HG03571 (cell line): ENCODE data around the gene ZBTB22.
"Not testable (repeated sequence)": the region's sequence is repeated elsewhere in the genome, so short reads cannot be mapped to it uniquely, and the experiment has no call there.

Experiments used
- ATAC-seq: cut with Tn5 transposase; IDR thresholded peaks from one replicate; pipeline ENCODE4 v1.9.1; 2021; ENCODE audit not compliant: unreplicated experiment

The ZBTB22 gene

GRCh38 chr6:33317669-33318425 lies at the start of gene ZBTB22:
Gene ZBTB22 (minus strand): TSS chr6:33317744. CDS start chr6:33316916, 828 bp downstream.
- ATAC-seq = peak; percentile 36

DNA sequence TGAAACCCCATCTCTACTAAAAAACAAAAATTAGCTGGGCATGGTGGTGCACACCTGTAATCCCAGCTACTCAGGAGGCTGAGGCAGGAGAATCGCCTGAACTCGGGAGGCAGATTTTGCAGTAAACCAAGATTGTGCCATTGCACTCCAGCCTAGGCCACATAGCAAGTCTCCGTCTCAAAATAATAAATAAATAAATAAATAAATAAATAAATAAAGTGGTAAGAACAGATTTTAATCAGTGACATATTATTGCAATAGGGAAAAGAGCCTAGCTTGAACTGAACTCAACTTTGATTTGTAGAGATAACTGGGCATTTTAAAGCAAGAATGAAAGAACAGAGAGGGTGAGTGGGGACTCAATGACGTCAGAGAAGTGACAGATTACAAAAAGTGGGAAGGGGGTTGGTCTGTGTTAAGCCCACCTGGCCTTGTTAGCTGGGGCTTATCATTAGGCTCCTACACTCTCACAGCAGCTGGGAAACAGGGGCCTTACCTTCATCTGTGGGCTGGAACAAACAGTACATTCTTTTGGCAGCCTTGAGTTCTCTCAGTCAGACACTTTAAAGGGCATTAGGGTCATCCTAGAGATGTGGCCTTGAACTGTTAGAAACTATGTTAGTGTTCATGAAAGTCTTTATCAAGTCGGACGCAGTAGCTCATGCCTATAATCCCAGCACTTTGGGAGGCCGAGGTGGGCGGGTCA lies 49.6 kb upstream of the ZBTB22 start:
- no peak for ATAC-seq

DNA sequence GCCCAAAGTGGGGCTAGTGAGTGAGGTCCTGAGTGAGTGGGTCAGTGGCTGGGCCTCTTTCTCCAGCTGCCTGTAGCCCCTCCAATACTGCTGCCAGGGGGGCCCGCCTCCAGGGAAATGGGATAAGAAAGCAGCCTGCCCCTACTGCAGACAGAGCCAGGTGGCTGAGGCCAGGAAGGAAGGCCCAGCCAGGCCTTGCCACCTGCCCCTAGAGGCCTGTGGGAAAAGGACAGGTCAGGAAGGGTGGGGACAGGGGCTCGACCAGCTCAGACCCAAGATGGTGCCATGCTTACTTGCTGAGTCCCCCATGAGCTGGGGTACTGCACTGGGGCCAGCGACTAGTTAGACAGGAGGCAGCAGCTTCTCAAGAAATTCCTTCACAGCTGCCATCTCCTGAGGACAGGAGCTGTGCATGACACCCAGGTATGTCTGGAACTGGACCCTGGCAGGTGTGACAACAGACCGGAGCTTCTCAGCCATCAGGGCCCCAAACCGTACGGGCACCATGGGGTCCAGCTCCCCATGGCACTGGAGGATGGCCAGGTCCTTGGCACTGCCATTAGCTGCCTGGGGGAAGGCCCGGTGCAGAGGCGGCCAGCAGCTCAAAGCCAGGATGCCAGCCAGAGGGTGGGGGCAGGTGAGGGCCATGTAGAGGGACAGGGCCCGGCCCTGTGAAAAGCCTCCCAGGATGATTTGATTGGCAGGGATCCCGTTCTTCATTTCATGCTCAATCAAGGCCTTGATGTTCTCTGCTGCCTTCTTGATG lies 47.8 kb upstream of the ZBTB22 start:
- not testable (repeated sequence) for ATAC-seq

GRCh38 chr6:33364475-33365205 lies 47.1 kb upstream of the ZBTB22 start:
- not testable (repeated sequence) for ATAC-seq

DNA sequence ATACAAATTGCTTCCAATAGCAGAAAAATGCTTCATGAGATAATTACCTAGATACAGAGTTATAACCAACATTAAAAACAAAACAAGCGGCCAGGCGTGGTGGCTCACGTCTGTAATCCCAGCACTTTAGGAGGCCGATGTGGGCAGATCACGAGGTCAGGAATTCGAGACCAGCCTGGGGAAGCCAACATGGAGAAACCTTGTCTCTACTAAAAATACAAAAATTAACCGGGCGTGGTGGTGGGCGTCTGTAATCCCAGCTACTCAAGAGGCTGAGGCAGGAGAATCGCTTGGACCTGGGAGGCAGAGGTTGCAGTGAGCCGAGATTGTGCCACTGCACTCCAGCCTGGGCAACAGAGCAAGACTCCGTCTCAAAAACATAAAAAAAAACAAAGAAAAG lies 45.9 kb upstream of the ZBTB22 start:
- ATAC-seq = not testable (repeated sequence)

- no peak for ATAC-seq
Measured at GRCh38 chr6:33359331-33359730, 41.8 kb upstream of the ZBTB22 start.

DNA sequence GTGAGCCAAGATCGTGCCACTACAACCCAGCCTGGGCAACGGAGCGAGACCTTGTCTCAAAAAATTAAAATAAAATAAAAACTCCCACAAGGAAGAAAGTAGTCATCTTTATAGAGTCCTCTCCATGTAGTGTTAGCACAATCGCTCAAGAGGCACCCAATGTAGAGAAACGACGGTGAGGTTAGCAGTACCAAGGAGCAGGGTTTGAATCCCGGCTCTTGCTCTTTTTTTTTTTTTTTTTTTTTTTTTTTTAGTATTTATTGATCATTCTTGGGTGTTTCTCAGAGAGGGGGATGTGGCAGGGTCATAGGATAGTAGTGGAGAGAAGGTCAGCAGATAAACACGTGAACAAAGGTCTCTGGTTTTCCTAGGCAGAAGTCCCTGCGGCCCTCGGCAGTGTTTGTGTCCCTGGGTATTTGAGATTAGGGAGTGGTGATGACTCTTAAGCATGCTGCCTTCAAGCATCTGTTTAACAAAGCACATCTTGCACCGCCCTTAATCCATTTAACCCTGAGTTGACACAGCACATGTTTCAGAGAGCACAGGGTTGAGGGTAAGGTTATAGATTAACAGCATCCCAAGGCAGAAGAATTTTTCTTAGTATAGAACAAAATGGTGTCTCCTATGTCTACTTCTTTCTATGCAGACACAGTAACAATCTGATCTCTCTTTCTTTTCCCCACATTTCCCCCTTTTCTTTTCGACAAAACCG lies 39.8 kb upstream of the ZBTB22 start:
- ATAC-seq = not testable (repeated sequence)

DNA sequence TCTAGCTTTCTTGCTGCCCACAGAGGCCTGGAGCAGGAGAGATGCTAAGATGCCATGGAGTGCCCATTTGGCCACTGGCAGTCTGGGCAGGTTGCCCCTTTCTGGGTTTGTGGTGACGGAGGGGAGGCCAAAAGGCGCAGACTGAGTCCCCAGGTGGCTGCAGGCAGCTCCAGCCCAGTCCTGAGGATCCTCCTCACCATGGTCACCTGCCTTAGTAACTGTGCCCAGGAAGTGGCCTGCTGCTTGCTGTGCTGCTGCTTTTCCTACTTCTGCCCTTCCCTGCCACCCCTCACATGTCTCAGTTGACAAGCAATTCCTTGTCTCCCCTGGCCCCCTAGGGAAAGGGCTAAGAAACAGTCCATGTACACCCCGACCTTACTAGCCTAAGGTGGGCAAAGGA lies 38.8 kb upstream of the ZBTB22 start:
- no peak for ATAC-seq

DNA sequence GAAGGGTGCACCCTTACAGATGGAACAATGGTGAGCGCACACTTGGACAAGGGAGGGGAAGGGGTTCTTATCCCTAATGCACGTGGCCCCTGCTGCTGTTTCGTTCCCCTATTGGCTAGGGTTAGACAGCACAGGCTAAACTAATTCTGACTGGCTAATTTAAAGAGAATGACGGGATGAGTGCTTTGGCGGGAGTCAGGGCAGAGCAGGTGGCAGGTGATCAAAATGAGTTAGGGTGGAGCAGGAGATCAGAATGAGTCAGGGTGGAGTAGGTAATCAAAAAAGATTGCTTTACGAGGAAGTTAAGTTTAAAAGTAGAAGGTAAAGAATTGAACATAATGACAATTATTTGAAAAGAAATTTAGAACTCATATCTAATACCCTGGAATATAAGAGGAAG lies 38.3 kb upstream of the ZBTB22 start:
- not testable (repeated sequence) for ATAC-seq

DNA sequence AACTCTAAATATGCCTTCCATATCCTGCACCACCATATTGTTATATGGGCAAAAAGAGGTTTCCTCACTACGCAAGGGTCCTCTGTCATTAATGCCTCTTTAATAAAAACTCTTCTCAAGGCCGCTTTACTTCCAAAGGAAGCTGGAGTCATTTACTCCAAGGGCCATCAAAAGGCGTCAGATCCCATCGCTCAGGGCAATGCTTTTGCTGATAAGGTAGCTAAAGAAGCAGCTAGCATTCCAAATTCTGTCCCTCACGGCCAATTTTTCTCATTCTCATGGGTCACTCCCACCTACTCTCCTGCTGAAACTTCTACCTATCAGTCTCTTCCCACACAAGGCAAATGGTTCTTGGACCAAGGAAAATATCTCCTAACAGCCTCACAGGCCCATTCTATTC lies 30.3 kb upstream of the ZBTB22 start:
- ATAC-seq = no peak

GRCh38 chr6:33346972-33347371 lies 29.4 kb upstream of the ZBTB22 start:
- ATAC-seq = not testable (repeated sequence)

- ATAC-seq = no peak
Measured at GRCh38 chr6:33344701-33345697, 27.5 kb upstream of the ZBTB22 start.

- ATAC-seq = no peak
Measured at GRCh38 chr6:33343953-33344611, 26.5 kb upstream of the ZBTB22 start.

- not testable (repeated sequence) for ATAC-seq
Measured at GRCh38 chr6:33343606-33343952, 26.0 kb upstream of the ZBTB22 start.

- ATAC-seq = no peak
Measured at GRCh38 chr6:33339193-33339592, 21.6 kb upstream of the ZBTB22 start.

- ATAC-seq = no peak
Measured at GRCh38 chr6:33336495-33336894, 19.0 kb upstream of the ZBTB22 start.

DNA sequence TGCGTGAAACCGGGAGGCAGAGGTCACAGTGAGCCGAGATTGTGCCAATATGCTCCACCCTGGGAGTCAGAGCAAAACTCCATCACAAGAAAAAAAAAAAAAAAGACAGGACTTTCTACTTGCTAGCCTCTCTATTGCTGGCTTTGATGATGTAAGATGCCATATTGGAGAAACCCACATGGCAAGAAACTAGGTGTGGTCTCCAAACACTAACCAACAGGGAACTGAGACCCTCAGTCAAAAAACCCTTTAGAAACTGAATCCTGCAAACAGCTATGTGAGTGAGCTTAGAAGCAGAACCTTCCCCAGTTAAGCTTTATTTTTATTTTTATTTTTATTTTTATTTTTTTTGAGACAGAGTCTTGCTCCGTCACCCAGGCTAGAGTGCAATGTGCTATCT lies 18.4 kb upstream of the ZBTB22 start:
- no peak for ATAC-seq

- ATAC-seq = no peak
Measured at GRCh38 chr6:33333666-33334065, 16.1 kb upstream of the ZBTB22 start.

DNA sequence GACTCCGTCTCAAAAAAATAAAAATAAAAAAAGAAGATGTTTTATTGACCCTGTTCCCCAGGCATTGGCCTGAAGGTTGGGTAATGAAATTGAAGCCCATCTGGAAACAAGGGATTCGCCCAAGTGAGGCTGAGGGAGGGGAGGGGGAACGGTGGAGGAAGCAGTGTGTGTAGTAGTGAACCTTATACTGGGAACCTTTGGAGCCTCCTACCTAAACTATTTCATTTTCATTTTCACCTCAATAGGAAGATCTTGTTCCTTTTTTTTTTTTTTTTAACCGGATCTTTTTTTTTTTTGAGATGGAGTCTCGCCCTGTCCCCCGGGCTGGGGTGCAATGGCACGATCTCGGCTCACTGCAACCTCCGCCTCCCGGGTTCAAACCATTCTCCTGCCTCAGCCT lies 13.2 kb upstream of the ZBTB22 start:
- no peak for ATAC-seq
